Brain microvascular endothelial cell (primary cell): ENCODE results near the gene AGBL5.

ENCODE experiments used
- DNase-seq: peaks from one replicate; pipeline ENCODE4 v3.0.0-alpha.2; 2020
- H3K27ac ChIP-seq: fragments of 250-450 bp; sonication (Bioruptor Pico); 2 replicates; pipeline ENCODE4 v1.5.1; 2020; ENCODE audit warnings: mild to moderate bottlenecking, moderate library complexity
- H3K27me3 ChIP-seq: fragments of 250-450 bp; sonication (Bioruptor Pico); replicated peaks from 2 replicates; pipeline ENCODE4 v1.5.1; 2020; ENCODE audit warnings: mild to moderate bottlenecking
- H3K36me3 ChIP-seq: fragments of 250-450 bp; sonication (Bioruptor Pico); replicated peaks from 2 replicates; pipeline ENCODE4 v1.5.1; 2020; ENCODE audit warnings: mild to moderate bottlenecking
- H3K4me3 ChIP-seq: 2 replicates; pipeline ENCODE4 v1.5.1; 2011; ENCODE audit warnings: low read depth, mild to moderate bottlenecking, control low read depth, low read length, moderate library complexity
- in situ Hi-C: cut with HindIII; loops from 2 replicates; pipeline ENCODE4 v1.10.0; 2017; ENCODE audit warnings: low sequenced_read_pairs, low pct_ligation_motif_present
- TF ChIP-seq, protein P1 (sequence below): IDR thresholded peaks from 2 replicates; pipeline ENCODE4 v1.5.1; 2011; ENCODE audit warnings: low read depth, mild to moderate bottlenecking, moderate library complexity, low read length, control low read depth, inconsistent platforms; ENCODE audit errors: missing control alignments

The AGBL5 gene

GRCh38 chr2:27007416-27008374, 43.8 kb upstream of the AGBL5 start:
- DNase-seq, result no peak
- H3K36me3 ChIP-seq, result no peaks in the 10 kb centered on the region
- in situ Hi-C loops, result no loop called here
- TF ChIP-seq, protein P1, sequence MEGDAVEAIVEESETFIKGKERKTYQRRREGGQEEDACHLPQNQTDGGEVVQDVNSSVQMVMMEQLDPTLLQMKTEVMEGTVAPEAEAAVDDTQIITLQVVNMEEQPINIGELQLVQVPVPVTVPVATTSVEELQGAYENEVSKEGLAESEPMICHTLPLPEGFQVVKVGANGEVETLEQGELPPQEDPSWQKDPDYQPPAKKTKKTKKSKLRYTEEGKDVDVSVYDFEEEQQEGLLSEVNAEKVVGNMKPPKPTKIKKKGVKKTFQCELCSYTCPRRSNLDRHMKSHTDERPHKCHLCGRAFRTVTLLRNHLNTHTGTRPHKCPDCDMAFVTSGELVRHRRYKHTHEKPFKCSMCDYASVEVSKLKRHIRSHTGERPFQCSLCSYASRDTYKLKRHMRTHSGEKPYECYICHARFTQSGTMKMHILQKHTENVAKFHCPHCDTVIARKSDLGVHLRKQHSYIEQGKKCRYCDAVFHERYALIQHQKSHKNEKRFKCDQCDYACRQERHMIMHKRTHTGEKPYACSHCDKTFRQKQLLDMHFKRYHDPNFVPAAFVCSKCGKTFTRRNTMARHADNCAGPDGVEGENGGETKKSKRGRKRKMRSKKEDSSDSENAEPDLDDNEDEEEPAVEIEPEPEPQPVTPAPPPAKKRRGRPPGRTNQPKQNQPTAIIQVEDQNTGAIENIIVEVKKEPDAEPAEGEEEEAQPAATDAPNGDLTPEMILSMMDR, result no peak
- H3K27ac ChIP-seq, result no peak overlapping the region
- H3K27me3 ChIP-seq, result no peaks in the 10 kb centered on the region
- no peak overlapping the region for H3K4me3 ChIP-seq

DNA sequence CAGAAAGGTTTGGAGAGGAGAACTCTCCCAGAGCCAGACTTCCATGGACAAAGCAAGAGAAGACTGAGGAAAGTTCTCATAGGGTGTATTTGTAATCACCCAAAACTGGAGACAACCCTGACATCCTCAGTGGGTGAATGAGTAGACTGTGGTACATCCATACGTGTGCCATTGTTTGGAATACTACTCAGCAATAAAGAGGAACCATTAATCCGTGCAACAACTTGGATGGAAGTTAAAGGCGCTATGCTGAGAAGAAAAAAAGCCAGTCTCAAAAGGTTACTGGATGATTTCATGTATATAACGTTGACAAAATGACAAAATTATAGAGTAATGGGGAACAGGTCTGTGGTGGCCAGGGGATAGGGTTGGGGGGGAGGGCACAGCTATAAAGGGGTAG, 42.8 kb upstream of the AGBL5 start:
- Histone ChIP-seq H3K27me3 (no peaks in the 10 kb centered on the region), H3K36me3 (no peaks in the 10 kb centered on the region), H3K27ac (no peak overlapping the region), H3K4me3 (no peak overlapping the region)
- TF ChIP-seq, protein P1, result no peak
- in situ Hi-C loops, result no loop called here
- DNase-seq, result no peak

DNA sequence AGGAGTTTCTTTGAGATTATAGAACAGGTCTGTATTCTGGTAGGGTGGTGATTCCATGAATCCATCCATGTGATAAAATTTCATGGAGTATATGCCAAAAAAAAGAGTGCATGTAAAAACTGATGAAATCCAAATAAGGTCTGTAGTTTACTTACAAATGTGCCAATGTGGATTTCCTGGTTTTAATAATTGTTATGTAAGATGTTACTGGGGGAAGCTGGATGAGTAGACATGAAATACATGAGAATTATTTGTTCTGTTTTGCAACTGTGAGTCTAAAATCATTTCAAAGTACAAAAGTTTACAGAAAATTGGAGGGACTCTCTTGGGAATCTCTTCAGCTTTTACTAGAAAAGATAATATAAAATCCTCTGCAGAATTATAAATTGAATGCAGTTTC, 42.4 kb upstream of the AGBL5 start:
- Histone ChIP-seq H3K27me3 (no peaks in the 10 kb centered on the region), H3K4me3 (no peak overlapping the region), H3K27ac (no peak overlapping the region), H3K36me3 (no peaks in the 10 kb centered on the region)
- DNase-seq, result no peak
- TF ChIP-seq, protein P1, result no peak
- in situ Hi-C loops, result no loop called here

- Histone ChIP-seq H3K27ac (no peak overlapping the region), H3K36me3 (no peaks in the 10 kb centered on the region), H3K4me3 (no peak overlapping the region), H3K27me3 (no peaks in the 10 kb centered on the region)
- TF ChIP-seq, protein P1, result no peak
- in situ Hi-C loops, result no loop called here
- no peak for DNase-seq
Observed at GRCh38 chr2:27009716-27010115, 41.8 kb upstream of the AGBL5 start.

- no peaks in the 10 kb centered on the region for H3K36me3 ChIP-seq
- H3K27me3 ChIP-seq, result no peaks in the 10 kb centered on the region
- H3K27ac ChIP-seq, result no peak overlapping the region
- TF ChIP-seq, protein P1, result no peak
- DNase-seq, result no peak
- no peak overlapping the region for H3K4me3 ChIP-seq
- in situ Hi-C loops, result no loop called here
Observed at GRCh38 chr2:27010139-27010538, 41.3 kb upstream of the AGBL5 start.
